Gastrocnemius medialis (tissue), 4 donors: ENCODE results near the gene LUC7L3.

ENCODE experiments used
- CTCF ChIP-seq, 5 experiments: fragments of 450-650 bp in 3 of 5; fragments of 200-600 bp in 2 of 5; sonication (generic) in 2 of 5; IDR thresholded peaks in 4 of 5; conservative IDR thresholded peaks in 1 of 5; 1 replicate in 4 of 5; 2 replicates in 1 of 5; pipeline ENCODE4 v1.5.1; 2016 to 2019; ENCODE audit warnings: antibody characterized with exemption in 5 of 5, mild to moderate bottlenecking in 3 of 5, moderate library complexity in 3 of 5
- POLR2A ChIP-seq, 2 donors: fragments of 450-650 bp; IDR thresholded peaks; one replicate each; pipeline ENCODE4 v1.6.1; 2017; ENCODE audit warnings: antibody characterized with exemption in 2 of 2, mild to moderate bottlenecking in 2 of 2, moderate library complexity in 2 of 2

DNA sequence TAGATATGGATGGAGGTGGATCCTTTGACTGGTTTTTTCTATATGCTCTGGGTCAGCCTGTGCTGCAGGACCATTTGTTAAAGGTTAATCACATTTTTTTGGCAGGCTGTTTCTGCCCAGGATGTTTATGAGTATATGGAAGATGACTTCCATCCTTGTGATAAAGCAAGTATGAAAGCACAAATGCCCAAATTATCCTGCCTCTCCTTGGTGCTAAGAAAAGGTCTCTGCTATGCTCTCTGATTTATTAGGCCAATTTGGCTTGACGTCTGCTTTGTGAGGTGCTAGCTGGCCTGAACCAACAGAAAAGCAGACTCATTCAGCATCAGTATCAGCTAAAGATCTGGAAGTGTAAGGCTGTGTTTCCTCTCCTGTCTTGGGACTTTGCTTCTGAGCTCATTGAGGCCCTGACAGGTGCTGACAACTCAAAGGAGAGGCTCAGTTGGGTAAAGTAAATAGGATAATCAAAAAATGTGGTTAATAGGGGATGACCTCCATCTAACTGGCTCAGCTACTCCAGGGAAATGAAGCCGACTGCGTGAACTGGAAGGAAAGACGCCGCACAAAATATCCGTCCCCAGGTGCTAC, 26.9 kb upstream of the LUC7L3 start:
- TF ChIP-seq CTCF (IDR thresholded peaks at IDR 0.05 in 4 of 5, conservative IDR thresholded peaks at IDR 0.05 in 1 of 5) = no peak
- TF ChIP-seq POLR2A (IDR thresholded peaks at IDR 0.05) = no peak
